Measurements from ENCODE around the gene KCP. TPM values are rescaled to one million over a fixed set of nuclear protein-coding genes. Genes with fewer than 3 reads are reported as not detected.

Gene KCP
- polyA plus RNA-seq, 1 of the 3 experiments (the other 2 are of a cell fraction) = not detected

- TF ChIP-seq, protein P1, sequence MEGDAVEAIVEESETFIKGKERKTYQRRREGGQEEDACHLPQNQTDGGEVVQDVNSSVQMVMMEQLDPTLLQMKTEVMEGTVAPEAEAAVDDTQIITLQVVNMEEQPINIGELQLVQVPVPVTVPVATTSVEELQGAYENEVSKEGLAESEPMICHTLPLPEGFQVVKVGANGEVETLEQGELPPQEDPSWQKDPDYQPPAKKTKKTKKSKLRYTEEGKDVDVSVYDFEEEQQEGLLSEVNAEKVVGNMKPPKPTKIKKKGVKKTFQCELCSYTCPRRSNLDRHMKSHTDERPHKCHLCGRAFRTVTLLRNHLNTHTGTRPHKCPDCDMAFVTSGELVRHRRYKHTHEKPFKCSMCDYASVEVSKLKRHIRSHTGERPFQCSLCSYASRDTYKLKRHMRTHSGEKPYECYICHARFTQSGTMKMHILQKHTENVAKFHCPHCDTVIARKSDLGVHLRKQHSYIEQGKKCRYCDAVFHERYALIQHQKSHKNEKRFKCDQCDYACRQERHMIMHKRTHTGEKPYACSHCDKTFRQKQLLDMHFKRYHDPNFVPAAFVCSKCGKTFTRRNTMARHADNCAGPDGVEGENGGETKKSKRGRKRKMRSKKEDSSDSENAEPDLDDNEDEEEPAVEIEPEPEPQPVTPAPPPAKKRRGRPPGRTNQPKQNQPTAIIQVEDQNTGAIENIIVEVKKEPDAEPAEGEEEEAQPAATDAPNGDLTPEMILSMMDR (IDR thresholded peaks at IDR 0.05) = no peak
- no peak for TF ChIP-seq POLR2AphosphoS5 (IDR thresholded peaks at IDR 0.05; ENCODE audit: low read depth, low read length)
- no peak for TF ChIP-seq EP300 (IDR thresholded peaks at IDR 0.05; ENCODE audit: borderline replicate concordance in 1 of 2, low read depth in 1 of 2, low read length in 1 of 2)
- no peak for TF ChIP-seq EZH2phosphoT487 (IDR thresholded peaks at IDR 0.05; ENCODE audit: borderline replicate concordance, low read depth)
- TF ChIP-seq, protein P2, sequence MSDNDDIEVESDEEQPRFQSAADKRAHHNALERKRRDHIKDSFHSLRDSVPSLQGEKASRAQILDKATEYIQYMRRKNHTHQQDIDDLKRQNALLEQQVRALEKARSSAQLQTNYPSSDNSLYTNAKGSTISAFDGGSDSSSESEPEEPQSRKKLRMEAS (IDR thresholded peaks at IDR 0.05; ENCODE audit: low read depth) = peak; percentile 63
- peak; percentile 28; the same call in 1 of the 2 replicates for TF ChIP-seq PBX3 (IDR thresholded peaks at IDR 0.05)
- no peak for TF ChIP-seq FOXM1 (IDR thresholded peaks at IDR 0.05; ENCODE audit: low read depth)
- TF ChIP-seq ELF1 (IDR thresholded peaks at IDR 0.05) = no peak
Observed at GRCh38 chr7:128833148-128833945, 77.2 kb downstream of the KCP start (continued).

DNA sequence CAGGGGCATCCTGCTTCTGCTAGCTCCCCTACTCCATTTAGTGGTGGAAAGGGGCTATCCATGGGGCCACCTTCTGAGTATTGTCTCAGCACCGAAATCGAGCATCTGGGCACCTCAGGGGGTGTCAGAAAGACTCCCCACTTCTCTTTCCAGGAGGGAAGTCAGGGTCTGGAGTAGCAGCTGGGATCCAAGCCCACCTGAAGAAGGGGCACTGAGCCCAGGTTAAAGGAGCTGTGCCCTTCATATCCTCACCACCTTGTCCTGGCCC lies 77.7 kb downstream of the KCP start:
- H3K4me1 ChIP-seq (ENCODE audit: control insufficient read depth in 1 of 2, insufficient read depth in 2 of 2, low read depth in 1 of 2, low read length in 1 of 2) = peaks cover 37 to 43% of the 10 kb centered on the region in 2 experiments; a peak in 3 of 4 replicates
- CTCF ChIA-PET = interaction anchor here (0.6 to 2.5 kb wide), 6 partner anchors 10 to 486 kb away, joined by 3 to 14 read pairs (median 4); partner anchors contain the start of gene CCDC136
- H3K36me3 ChIP-seq (replicated peaks in 1 of 2; ENCODE audit: control insufficient read depth in 1 of 2, insufficient read depth in 2 of 2, low read length in 1 of 2) = peaks cover 25 to 31% of the 10 kb centered on the region in 2 experiments
- POLR2A ChIA-PET = interaction anchor here (1.5 kb wide), 1 partner anchor 31 kb away, joined by 3 read pairs; no protein-coding TSS in a partner anchor
- H3K9me3 ChIP-seq = no peaks in the 10 kb centered on the region
- DNase-seq = no peak
- H3K9ac ChIP-seq = peak overlapping the region; percentile 84
- H4K20me1 ChIP-seq (ENCODE audit: insufficient read depth) = peaks cover 63% of the 10 kb centered on the region
- 70% methylated on average over 2 of the region's 2 CpGs for WGBS (ENCODE audit: low lambda C conversion rate)
- H3K27me3 ChIP-seq (ENCODE audit: insufficient read depth) = no peaks in the 10 kb centered on the region
- no peaks in the 10 kb centered on the region for H3K9me2 ChIP-seq
- H3K4me2 ChIP-seq = peak overlapping the region; percentile 99
- peaks cover 39% of the 10 kb centered on the region for H3F3A ChIP-seq (replicated peaks; ENCODE audit: insufficient read depth)
- peaks cover 66% of the 10 kb centered on the region for H3K79me2 ChIP-seq (ENCODE audit: insufficient read depth)
- H2AFZ ChIP-seq (ENCODE audit: low read depth) = no peak overlapping the region
- peak overlapping the region; percentile 68 to 90; a peak in 3 of 4 replicates for H3K4me3 ChIP-seq (ENCODE audit: low read depth in 2 of 2, low read length in 1 of 2)
- peak overlapping the region; percentile 50 to 85 for H3K27ac ChIP-seq (ENCODE audit: low read depth in 2 of 2, low read length in 1 of 2)
- no peak for TF ChIP-seq TCF12 (IDR thresholded peaks at IDR 0.05)
- no peak for TF ChIP-seq NFIC (IDR thresholded peaks at IDR 0.05; ENCODE audit: borderline replicate concordance)
- TF ChIP-seq SIN3A (IDR thresholded peaks at IDR 0.05; ENCODE audit: borderline replicate concordance, low read depth, low read length) = no peak
- no peak for TF ChIP-seq IRF3 (IDR thresholded peaks at IDR 0.05; ENCODE audit: low read depth, low read length)
- TF ChIP-seq, protein P3, sequence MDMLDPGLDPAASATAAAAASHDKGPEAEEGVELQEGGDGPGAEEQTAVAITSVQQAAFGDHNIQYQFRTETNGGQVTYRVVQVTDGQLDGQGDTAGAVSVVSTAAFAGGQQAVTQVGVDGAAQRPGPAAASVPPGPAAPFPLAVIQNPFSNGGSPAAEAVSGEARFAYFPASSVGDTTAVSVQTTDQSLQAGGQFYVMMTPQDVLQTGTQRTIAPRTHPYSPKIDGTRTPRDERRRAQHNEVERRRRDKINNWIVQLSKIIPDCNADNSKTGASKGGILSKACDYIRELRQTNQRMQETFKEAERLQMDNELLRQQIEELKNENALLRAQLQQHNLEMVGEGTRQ (IDR thresholded peaks at IDR 0.05; ENCODE audit: borderline replicate concordance, low read depth, low read length) = no peak
- TF ChIP-seq RCOR1 (IDR thresholded peaks at IDR 0.05; ENCODE audit: low read length) = no peak
- TF ChIP-seq EZH2phosphoT487 (IDR thresholded peaks at IDR 0.05; ENCODE audit: borderline replicate concordance, low read depth) = no peak
- TF ChIP-seq RAD21 (IDR thresholded peaks at IDR 0.05; ENCODE audit: low read length) = no peak
- TF ChIP-seq RFX5 (IDR thresholded peaks at IDR 0.05; ENCODE audit: low read length) = no peak
- TF ChIP-seq, protein P4, sequence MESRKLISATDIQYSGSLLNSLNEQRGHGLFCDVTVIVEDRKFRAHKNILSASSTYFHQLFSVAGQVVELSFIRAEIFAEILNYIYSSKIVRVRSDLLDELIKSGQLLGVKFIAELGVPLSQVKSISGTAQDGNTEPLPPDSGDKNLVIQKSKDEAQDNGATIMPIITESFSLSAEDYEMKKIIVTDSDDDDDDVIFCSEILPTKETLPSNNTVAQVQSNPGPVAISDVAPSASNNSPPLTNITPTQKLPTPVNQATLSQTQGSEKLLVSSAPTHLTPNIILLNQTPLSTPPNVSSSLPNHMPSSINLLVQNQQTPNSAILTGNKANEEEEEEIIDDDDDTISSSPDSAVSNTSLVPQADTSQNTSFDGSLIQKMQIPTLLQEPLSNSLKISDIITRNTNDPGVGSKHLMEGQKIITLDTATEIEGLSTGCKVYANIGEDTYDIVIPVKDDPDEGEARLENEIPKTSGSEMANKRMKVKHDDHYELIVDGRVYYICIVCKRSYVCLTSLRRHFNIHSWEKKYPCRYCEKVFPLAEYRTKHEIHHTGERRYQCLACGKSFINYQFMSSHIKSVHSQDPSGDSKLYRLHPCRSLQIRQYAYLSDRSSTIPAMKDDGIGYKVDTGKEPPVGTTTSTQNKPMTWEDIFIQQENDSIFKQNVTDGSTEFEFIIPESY (IDR thresholded peaks at IDR 0.05; ENCODE audit: borderline replicate concordance, low read depth) = no peak

Data from SK-N-SH (cell line).